ENCODE results near the gene ANK2. TPM values are rescaled to one million over a fixed set of nuclear protein-coding genes. Genes with fewer than 3 reads are reported as not detected.

Gene ANK2
- total RNA-seq, 1 experiment from 2014 or later = 5.5 TPM

DNA sequence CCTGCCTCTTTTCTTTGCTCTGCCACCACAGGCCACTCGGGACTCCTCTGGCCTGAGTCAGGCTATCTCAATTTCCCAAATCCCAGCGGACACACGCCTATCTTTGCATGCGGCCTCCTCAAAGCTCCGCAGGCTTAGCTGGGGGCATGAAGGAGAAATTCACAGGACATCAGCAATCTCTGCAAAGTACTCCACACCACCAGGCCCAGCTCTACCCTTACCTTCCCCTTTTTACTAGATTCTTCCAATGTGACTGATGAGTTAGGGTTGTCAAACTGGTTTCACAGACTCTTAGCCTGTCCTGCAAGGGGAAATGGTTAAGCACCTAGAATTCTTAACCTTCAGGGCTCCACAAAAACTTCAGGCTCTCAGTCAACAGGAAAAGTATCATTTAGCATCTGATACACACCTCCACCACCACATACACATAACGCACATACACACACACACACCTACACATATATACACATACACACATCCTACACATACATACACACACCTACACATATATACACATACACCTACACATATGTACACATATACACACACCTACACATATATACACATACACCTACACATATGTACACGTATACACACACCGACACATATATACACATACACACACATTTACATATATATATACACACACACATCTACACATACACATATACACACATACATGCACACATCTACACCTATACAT, 349.1 kb downstream of the ANK2 start:
- intact Hi-C loops (cut with micrococcal nuclease; ENCODE audit: unreplicated experiment) (loop anchor here (5.0 to 10.0 kb wide), 2 partner anchors 364 to 496 kb away; partner anchors contain the start of gene CAMK2D), in situ Hi-C loops (cut with HindIII; ENCODE audit: low pct_unique_long_range_greater_than_20kb, low sequenced_read_pairs) (no loop called here)
- TF ChIP-seq TCF7L2 (IDR thresholded peaks at IDR 0.05; ENCODE audit: low read depth, low read length) (no peak), SIN3A (IDR thresholded peaks at IDR 0.05; ENCODE audit: borderline replicate concordance, insufficient read depth, low read depth, low read length) (no peak), POLR2AphosphoS5 (IDR thresholded peaks at IDR 0.05; ENCODE audit: low read depth, low read length) (no peak)
- TF ChIP-seq, protein P1, sequence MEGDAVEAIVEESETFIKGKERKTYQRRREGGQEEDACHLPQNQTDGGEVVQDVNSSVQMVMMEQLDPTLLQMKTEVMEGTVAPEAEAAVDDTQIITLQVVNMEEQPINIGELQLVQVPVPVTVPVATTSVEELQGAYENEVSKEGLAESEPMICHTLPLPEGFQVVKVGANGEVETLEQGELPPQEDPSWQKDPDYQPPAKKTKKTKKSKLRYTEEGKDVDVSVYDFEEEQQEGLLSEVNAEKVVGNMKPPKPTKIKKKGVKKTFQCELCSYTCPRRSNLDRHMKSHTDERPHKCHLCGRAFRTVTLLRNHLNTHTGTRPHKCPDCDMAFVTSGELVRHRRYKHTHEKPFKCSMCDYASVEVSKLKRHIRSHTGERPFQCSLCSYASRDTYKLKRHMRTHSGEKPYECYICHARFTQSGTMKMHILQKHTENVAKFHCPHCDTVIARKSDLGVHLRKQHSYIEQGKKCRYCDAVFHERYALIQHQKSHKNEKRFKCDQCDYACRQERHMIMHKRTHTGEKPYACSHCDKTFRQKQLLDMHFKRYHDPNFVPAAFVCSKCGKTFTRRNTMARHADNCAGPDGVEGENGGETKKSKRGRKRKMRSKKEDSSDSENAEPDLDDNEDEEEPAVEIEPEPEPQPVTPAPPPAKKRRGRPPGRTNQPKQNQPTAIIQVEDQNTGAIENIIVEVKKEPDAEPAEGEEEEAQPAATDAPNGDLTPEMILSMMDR (IDR thresholded peaks at IDR 0.05) = no peak
- TF ChIP-seq, protein P2, sequence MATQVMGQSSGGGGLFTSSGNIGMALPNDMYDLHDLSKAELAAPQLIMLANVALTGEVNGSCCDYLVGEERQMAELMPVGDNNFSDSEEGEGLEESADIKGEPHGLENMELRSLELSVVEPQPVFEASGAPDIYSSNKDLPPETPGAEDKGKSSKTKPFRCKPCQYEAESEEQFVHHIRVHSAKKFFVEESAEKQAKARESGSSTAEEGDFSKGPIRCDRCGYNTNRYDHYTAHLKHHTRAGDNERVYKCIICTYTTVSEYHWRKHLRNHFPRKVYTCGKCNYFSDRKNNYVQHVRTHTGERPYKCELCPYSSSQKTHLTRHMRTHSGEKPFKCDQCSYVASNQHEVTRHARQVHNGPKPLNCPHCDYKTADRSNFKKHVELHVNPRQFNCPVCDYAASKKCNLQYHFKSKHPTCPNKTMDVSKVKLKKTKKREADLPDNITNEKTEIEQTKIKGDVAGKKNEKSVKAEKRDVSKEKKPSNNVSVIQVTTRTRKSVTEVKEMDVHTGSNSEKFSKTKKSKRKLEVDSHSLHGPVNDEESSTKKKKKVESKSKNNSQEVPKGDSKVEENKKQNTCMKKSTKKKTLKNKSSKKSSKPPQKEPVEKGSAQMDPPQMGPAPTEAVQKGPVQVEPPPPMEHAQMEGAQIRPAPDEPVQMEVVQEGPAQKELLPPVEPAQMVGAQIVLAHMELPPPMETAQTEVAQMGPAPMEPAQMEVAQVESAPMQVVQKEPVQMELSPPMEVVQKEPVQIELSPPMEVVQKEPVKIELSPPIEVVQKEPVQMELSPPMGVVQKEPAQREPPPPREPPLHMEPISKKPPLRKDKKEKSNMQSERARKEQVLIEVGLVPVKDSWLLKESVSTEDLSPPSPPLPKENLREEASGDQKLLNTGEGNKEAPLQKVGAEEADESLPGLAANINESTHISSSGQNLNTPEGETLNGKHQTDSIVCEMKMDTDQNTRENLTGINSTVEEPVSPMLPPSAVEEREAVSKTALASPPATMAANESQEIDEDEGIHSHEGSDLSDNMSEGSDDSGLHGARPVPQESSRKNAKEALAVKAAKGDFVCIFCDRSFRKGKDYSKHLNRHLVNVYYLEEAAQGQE (IDR thresholded peaks at IDR 0.05; ENCODE audit: insufficient read depth in 1 of 2, low read depth in 2 of 2, low read length in 1 of 2) = no peak
- Histone ChIP-seq H3K27ac (ENCODE audit: low read length) (no peak overlapping the region), H3K4me3 (ENCODE audit: low read depth in 2 of 2, low read length in 2 of 2) (no peak overlapping the region), H3K27me3 (ENCODE audit: control insufficient read depth, insufficient read depth, low read length) (no peaks in the 10 kb centered on the region), H3K36me3 (ENCODE audit: control insufficient read depth, insufficient read depth, low read length) (no peaks in the 10 kb centered on the region), H3K9me3 (ENCODE audit: control insufficient read depth, insufficient read depth, low read depth, low read length) (no peaks in the 10 kb centered on the region), H3K4me1 (ENCODE audit: control insufficient read depth, insufficient read depth, low read length) (peaks cover 3% of the 10 kb centered on the region; the same call in 1 of the 2 replicates)
- BruUV-seq (replicated peaks) = no TSS peak
- POLR2A ChIA-PET = no interaction called here
- no peak for DNase-seq (ENCODE audit: low read depth, low spot score)
- ATAC-seq = no peak
- CTCF ChIA-PET = no interaction called here

DNA sequence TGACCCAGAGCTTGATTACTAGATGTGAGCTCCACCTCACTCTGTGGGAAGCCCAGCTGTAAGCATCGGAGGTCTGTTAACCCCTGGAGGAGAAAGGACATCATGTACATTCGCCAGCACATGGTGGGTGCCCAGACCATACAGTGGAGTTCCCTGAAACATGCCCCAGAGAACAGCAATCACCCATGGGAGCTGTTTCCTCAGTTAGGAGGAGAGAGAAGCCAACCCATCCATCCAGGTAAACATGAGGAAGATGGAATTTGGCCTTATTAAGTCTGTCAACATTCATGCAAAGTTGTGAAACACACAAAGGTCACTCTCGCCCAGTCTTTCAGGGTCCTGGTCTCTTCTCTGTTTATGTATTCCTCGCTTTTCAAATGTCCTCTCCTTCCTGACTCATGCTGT, 354.7 kb downstream of the ANK2 start:
- intact Hi-C loops (cut with micrococcal nuclease; ENCODE audit: unreplicated experiment) = no loop called here
- Histone ChIP-seq H3K27ac (ENCODE audit: low read length) (no peak overlapping the region), H3K4me1 (ENCODE audit: control insufficient read depth, insufficient read depth, low read length) (no peaks in the 10 kb centered on the region), H3K36me3 (ENCODE audit: control insufficient read depth, insufficient read depth, low read length) (no peaks in the 10 kb centered on the region), H3K27me3 (ENCODE audit: control insufficient read depth, insufficient read depth, low read length) (no peaks in the 10 kb centered on the region), H3K4me3 (ENCODE audit: low read depth in 2 of 2, low read length in 2 of 2) (no peak overlapping the region), H3K9me3 (ENCODE audit: control insufficient read depth, insufficient read depth, low read depth, low read length) (no peaks in the 10 kb centered on the region)
- in situ Hi-C loops (cut with HindIII; ENCODE audit: low pct_unique_long_range_greater_than_20kb, low sequenced_read_pairs) = no loop called here
- TF ChIP-seq, protein P2 (IDR thresholded peaks at IDR 0.05; ENCODE audit: insufficient read depth in 1 of 2, low read depth in 2 of 2, low read length in 1 of 2) = no peak
- TF ChIP-seq, protein P1 (IDR thresholded peaks at IDR 0.05) = no peak
- TF ChIP-seq TCF7L2 (IDR thresholded peaks at IDR 0.05; ENCODE audit: low read depth, low read length) (no peak), POLR2AphosphoS5 (IDR thresholded peaks at IDR 0.05; ENCODE audit: low read depth, low read length) (no peak), SIN3A (IDR thresholded peaks at IDR 0.05; ENCODE audit: borderline replicate concordance, insufficient read depth, low read depth, low read length) (no peak)
- ChIA-PET POLR2A (no interaction called here), CTCF (no interaction called here)
- no TSS peak for BruUV-seq (replicated peaks)
- ATAC-seq (no peak), DNase-seq (ENCODE audit: low read depth, low spot score) (no peak)

Data from Panc1 (cell line).